HG03521 (cell line): Measurements from ENCODE around the gene SPTLC2.

ENCODE experiments used
- ATAC-seq: cut with Tn5 transposase; IDR thresholded peaks from one replicate; pipeline ENCODE4 v1.9.1; 2021; ENCODE audit warnings: mild to moderate bottlenecking, moderate library complexity; ENCODE audit not compliant: unreplicated experiment

Gene SPTLC2

GRCh38 chr14:77625360-77625759, 8.9 kb upstream of the SPTLC2 start:
- no peak for ATAC-seq

- ATAC-seq = no peak
These were observed 6.8 kb upstream of the SPTLC2 start for GRCh38 chr14:77623201-77623600.

- ATAC-seq = no peak
These were observed 6.0 kb upstream of the SPTLC2 start for GRCh38 chr14:77622366-77622961.

- no peak for ATAC-seq
These were observed 3.9 kb upstream of the SPTLC2 start for GRCh38 chr14:77620222-77620870.

- ATAC-seq = no peak
These were observed 2.0 kb upstream of the SPTLC2 start for GRCh38 chr14:77618381-77618970.

GRCh38 chr14:77616133-77616453, 344 bp downstream of the SPTLC2 start:
- ATAC-seq = peak; percentile 2

- ATAC-seq = no peak
These were observed 890 bp downstream of the SPTLC2 start for GRCh38 chr14:77615361-77616132.

GRCh38 chr14:77613201-77613600, 3.2 kb downstream of the SPTLC2 start:
- ATAC-seq = no peak

- ATAC-seq = no peak
These were observed 4.3 kb downstream of the SPTLC2 start for GRCh38 chr14:77612011-77612620.

- ATAC-seq = no peak
These were observed 5.9 kb downstream of the SPTLC2 start for GRCh38 chr14:77610553-77610952.

- no peak for ATAC-seq
These were observed 6.5 kb downstream of the SPTLC2 start for GRCh38 chr14:77609922-77610321.

- no peak for ATAC-seq
These were observed 8.6 kb downstream of the SPTLC2 start for GRCh38 chr14:77607741-77608302.

- ATAC-seq = no peak
These were observed 11.0 kb downstream of the SPTLC2 start for GRCh38 chr14:77605392-77605972.

GRCh38 chr14:77603654-77604255, 12.7 kb downstream of the SPTLC2 start:
- no peak for ATAC-seq

GRCh38 chr14:77603031-77603430, 13.4 kb downstream of the SPTLC2 start:
- no peak for ATAC-seq

GRCh38 chr14:77601846-77602619, 14.4 kb downstream of the SPTLC2 start:
- no peak for ATAC-seq

- no peak for ATAC-seq
These were observed 16.5 kb downstream of the SPTLC2 start for GRCh38 chr14:77599889-77600288.

- ATAC-seq = no peak
These were observed 17.9 kb downstream of the SPTLC2 start for GRCh38 chr14:77598366-77599070.

- no peak for ATAC-seq
These were observed 22.9 kb downstream of the SPTLC2 start for GRCh38 chr14:77593501-77593961.
